Measurements from ENCODE around the gene IDNK.
A peak's percentile ranks its signal among the peaks of the same experiment; 100 is the strongest.

IDNK gene

GRCh38 chr9:83622939-83623678 lies at the start of gene IDNK:
TSS of gene IDNK (plus strand) at chr9:83623143. CDS start at chr9:83623172, 29 bp downstream.
- peak within 1 kb of the TSS; percentile 92 for H3K4me3 ChIP-seq (ENCODE audit: low read depth, low read length)
- no peak for TF ChIP-seq CTCF (IDR thresholded peaks at IDR 0.05; ENCODE audit: borderline replicate concordance, insufficient read depth, low read depth, low read length)

GRCh38 chr9:83574482-83574881 lies 48.5 kb upstream of the IDNK start:
- no peak for TF ChIP-seq CTCF (IDR thresholded peaks at IDR 0.05; ENCODE audit: borderline replicate concordance, insufficient read depth, low read depth, low read length)
- H3K4me3 ChIP-seq (ENCODE audit: low read depth, low read length): no peak overlapping the region

GRCh38 chr9:83582029-83582428 lies 40.9 kb upstream of the IDNK start:
- H3K4me3 ChIP-seq (ENCODE audit: low read depth, low read length): no peak overlapping the region
- no peak for TF ChIP-seq CTCF (IDR thresholded peaks at IDR 0.05; ENCODE audit: borderline replicate concordance, insufficient read depth, low read depth, low read length)

GRCh38 chr9:83583151-83584014 lies 39.6 kb upstream of the IDNK start:
- peak; percentile 60; the same call in 1 of the 2 replicates for TF ChIP-seq CTCF (IDR thresholded peaks at IDR 0.05; ENCODE audit: borderline replicate concordance, insufficient read depth, low read depth, low read length)
- H3K4me3 ChIP-seq (ENCODE audit: low read depth, low read length): no peak overlapping the region

GRCh38 chr9:83584995-83585394 lies 37.9 kb upstream of the IDNK start:
- TF ChIP-seq CTCF (IDR thresholded peaks at IDR 0.05; ENCODE audit: borderline replicate concordance, insufficient read depth, low read depth, low read length): no peak
- no peak overlapping the region for H3K4me3 ChIP-seq (ENCODE audit: low read depth, low read length)

- H3K4me3 ChIP-seq (ENCODE audit: low read depth, low read length): no peak overlapping the region
- TF ChIP-seq CTCF (IDR thresholded peaks at IDR 0.05; ENCODE audit: borderline replicate concordance, insufficient read depth, low read depth, low read length): no peak
These were observed 34.7 kb upstream of the IDNK start for GRCh38 chr9:83588256-83588655.

Measured in GM12875 (cell line).